ENCODE data around the gene TATDN3. TPM values are rescaled to one million over a fixed set of nuclear protein-coding genes. Genes with fewer than 3 reads are reported as not detected.

The TATDN3 gene
- total and polyA plus RNA-seq, 2 of the 8 experiments (the other 6 are each of a cell fraction or from before 2014, with no cell fraction given), result 6.9 to 19.4 TPM

GRCh38 chr1:212838145-212838544 is 46.5 kb downstream of the TATDN3 start:
- POLR2A ChIA-PET (ENCODE audit: partially characterized antibody), result interaction anchor here (0.6 to 2.3 kb wide), 4 partner anchors 10 to 173 kb away, joined by 3 to 8 read pairs (median 4); no protein-coding TSS in a partner anchor
- no peak overlapping the region for H3K56ac ChIP-seq (replicated peaks; ENCODE audit: insufficient read length, low read depth, low read length)
- H3K9me3 ChIP-seq (ENCODE audit: insufficient read depth in 2 of 2, low read depth in 1 of 2, low read length in 1 of 2), result no peaks in the 10 kb centered on the region
- TF ChIP-seq GABPA (IDR thresholded peaks at IDR 0.05; ENCODE audit: borderline replicate concordance, insufficient read depth, low read length) (no peak), POLR2AphosphoS5 (IDR thresholded peaks at IDR 0.05; ENCODE audit: low read depth, low read length) (no peak), RFX5 (IDR thresholded peaks at IDR 0.05; ENCODE audit: borderline replicate concordance, low read depth, low read length) (no peak), SIN3A (conservative IDR thresholded peaks at IDR 0.05 in 1 of 2, IDR thresholded peaks at IDR 0.05 in 1 of 2; ENCODE audit: low read depth in 1 of 2, low read length in 2 of 2) (no peak), SAP30 (IDR thresholded peaks at IDR 0.05; ENCODE audit: insufficient read depth, insufficient replicate concordance, low read length) (no peak), RAD21 (IDR thresholded peaks at IDR 0.05 in 1 of 2, conservative IDR thresholded peaks at IDR 0.05 in 1 of 2; ENCODE audit: low read depth in 2 of 2, low read length in 2 of 2) (no peak), RXRA (IDR thresholded peaks at IDR 0.05; ENCODE audit: insufficient read depth, low read depth, low read length) (no peak), SIRT6 (IDR thresholded peaks at IDR 0.05; ENCODE audit: low read length) (no peak), FOSL1 (IDR thresholded peaks at IDR 0.05; ENCODE audit: insufficient read depth, low read depth, low read length) (no peak), MAX (IDR thresholded peaks at IDR 0.05) (no peak), SP4 (IDR thresholded peaks at IDR 0.05; ENCODE audit: low read length) (no peak), SRF (IDR thresholded peaks at IDR 0.05; ENCODE audit: low read depth, low read length) (no peak)
- no peak overlapping the region for H3K18ac ChIP-seq (ENCODE audit: extremely low read depth, low read length)
- H2BK12ac ChIP-seq (ENCODE audit: low read depth, low read length), result no peak overlapping the region
- H3K36me3 ChIP-seq (ENCODE audit: control insufficient read depth in 2 of 4, insufficient read depth in 4 of 4, low read length in 3 of 4), result no peaks in the 10 kb centered on the region
- H2BK120ac ChIP-seq (replicated peaks; ENCODE audit: low read depth, low read length), result no peak overlapping the region
- no peak overlapping the region for H2AFZ ChIP-seq (ENCODE audit: low read length)
- H4K5ac ChIP-seq (ENCODE audit: insufficient read length, low read depth, low read length), result no peak overlapping the region
- no peak overlapping the region for H3K14ac ChIP-seq (ENCODE audit: insufficient read length)
- H3K4me3 ChIP-seq (ENCODE audit: extremely low read depth in 1 of 4, insufficient read depth in 2 of 4, low read depth in 3 of 4, low read length in 4 of 4), result no peak overlapping the region
- H2BK20ac ChIP-seq (ENCODE audit: low read length), result no peak overlapping the region
- no peak overlapping the region for H2BK15ac ChIP-seq (ENCODE audit: low read length)
- H3K27ac ChIP-seq (ENCODE audit: low read depth, low read length), result no peak overlapping the region
- no peak overlapping the region for H2BK5ac ChIP-seq (ENCODE audit: low read depth, low read length)
- FAIRE-seq, result no peak
- H3K23ac ChIP-seq (ENCODE audit: insufficient read length), result no peak overlapping the region
- no peaks in the 10 kb centered on the region for H3K27me3 ChIP-seq (replicated peaks in 1 of 4; ENCODE audit: control insufficient read depth in 3 of 4, extremely low read depth in 1 of 4, insufficient read depth in 3 of 4, low read length in 3 of 4)
- no peaks in the 10 kb centered on the region for H3K23me2 ChIP-seq (ENCODE audit: low read depth, low read length)
- DNase-seq (ENCODE audit: low read depth in 1 of 2, low spot score in 2 of 2), result no peak
- H3K79me1 ChIP-seq (ENCODE audit: low read depth, low read length), result no peaks in the 10 kb centered on the region
- no peak overlapping the region for H2AK5ac ChIP-seq (ENCODE audit: low read depth, low read length)
- no peak overlapping the region for H4K91ac ChIP-seq (replicated peaks; ENCODE audit: insufficient read length, low read length)
- no peak overlapping the region for H3K4me2 ChIP-seq (ENCODE audit: insufficient read depth in 1 of 2, low read depth in 2 of 2, low read length in 2 of 2)
- no peak overlapping the region for H3K9ac ChIP-seq (replicated peaks in 1 of 4; ENCODE audit: extremely low read depth in 1 of 4, low read depth in 3 of 4, low read length in 3 of 4)
- no peaks in the 10 kb centered on the region for H4K20me1 ChIP-seq (replicated peaks in 1 of 2; ENCODE audit: control insufficient read depth in 1 of 2, insufficient read depth in 2 of 2, low read length in 2 of 2)
- H3K4me1 ChIP-seq (replicated peaks in 1 of 4; ENCODE audit: control insufficient read depth in 3 of 4, insufficient read depth in 4 of 4, low read length in 3 of 4), result no peaks in the 10 kb centered on the region
- no peaks in the 10 kb centered on the region for H3K79me2 ChIP-seq (ENCODE audit: control insufficient read depth in 1 of 2, insufficient read depth in 2 of 2, low read length in 2 of 2)
- 88% methylated on average over 5 of the region's 5 CpGs; no CpG with 5 or more reads in 1 of the 2 experiments for WGBS, 2 experiments (ENCODE audit: extremely low coverage in 1 of 2, insufficient coverage in 1 of 2, insufficient read length in 1 of 2, insufficient replicate concordance in 2 of 2, low coverage in 1 of 2, low lambda C conversion rate in 2 of 2, missing lambda C conversion rate in 1 of 2)
- CTCF ChIA-PET (ENCODE audit: partially characterized antibody), result interaction anchor here (0.8 to 1.4 kb wide), 5 partner anchors 11 to 383 kb away, joined by 3 to 12 read pairs (median 3); no protein-coding TSS in a partner anchor
- no peak overlapping the region for H3K4ac ChIP-seq (replicated peaks; ENCODE audit: insufficient read length, low read depth, low read length)
- H4K8ac ChIP-seq (ENCODE audit: extremely low read depth, insufficient read depth, low read length), result no peak overlapping the region
